ENCODE measurements around the gene ABCF3. TPM values are rescaled to one million over a fixed set of nuclear protein-coding genes. Genes with fewer than 3 reads are reported as not detected.

The ABCF3 gene
- total and polyA plus RNA-seq, 2 of the 13 experiments (the other 11 are each of a cell fraction or from before 2014, with no cell fraction given): 38.8 to 46.5 TPM

- TF ChIP-seq ZFYVE20 (CRISPR knock-in tag; IDR thresholded peaks at IDR 0.05; ENCODE audit: borderline replicate concordance, low read depth): no peak
- no peak for TF ChIP-seq PTBP1 (IDR thresholded peaks at IDR 0.05; ENCODE audit: low read depth, low read length, poor library complexity, severe bottlenecking)
- peak; percentile 78 for TF ChIP-seq ZNF891 (CRISPR knock-in tag; IDR thresholded peaks at IDR 0.05)
- TF ChIP-seq REST (IDR thresholded peaks at IDR 0.05; ENCODE audit: borderline replicate concordance in 1 of 2, low read depth in 1 of 2, low read length in 2 of 2): peak in 1 of 2 experiments; percentile 66; a peak in 1 of 4 replicates
- TF ChIP-seq ZNF10 (CRISPR knock-in tag; IDR thresholded peaks at IDR 0.05; ENCODE audit: borderline replicate concordance, low read depth): no peak
- peak; percentile 73; the same call in 1 of the 2 replicates for TF ChIP-seq ZNF670 (CRISPR knock-in tag; IDR thresholded peaks at IDR 0.05; ENCODE audit: borderline replicate concordance)
- TF ChIP-seq ZNF333 (CRISPR knock-in tag; IDR thresholded peaks at IDR 0.05; ENCODE audit: borderline replicate concordance): 0 out of 2 replicates have a peak, but pooled peaks have one; percentile 22
- peak; percentile 96 for TF ChIP-seq KDM4B (CRISPR knock-in tag; IDR thresholded peaks at IDR 0.05)
- TF ChIP-seq PLSCR1 (CRISPR knock-in tag; IDR thresholded peaks at IDR 0.05; ENCODE audit: borderline replicate concordance): no peak
- peak; percentile 93 for TF ChIP-seq ZFX (CRISPR knock-in tag; IDR thresholded peaks at IDR 0.05; ENCODE audit: low read depth)
- no peak for TF ChIP-seq ARNT (IDR thresholded peaks at IDR 0.05)
- no peak for TF ChIP-seq SP5 (CRISPR knock-in tag; IDR thresholded peaks at IDR 0.05; ENCODE audit: borderline replicate concordance, low read depth)
- no peak; the same call in none of the 2 replicates for TF ChIP-seq ZNF34 (CRISPR knock-in tag; IDR thresholded peaks at IDR 0.05; ENCODE audit: borderline replicate concordance)
- TF ChIP-seq USF2 (IDR thresholded peaks at IDR 0.05; ENCODE audit: low read depth, low read length): no peak
- 0 out of 2 replicates have a peak, but pooled peaks have one; percentile 39 for TF ChIP-seq USF2 (CRISPR knock-in tag; IDR thresholded peaks at IDR 0.05; ENCODE audit: borderline replicate concordance)
- peak; percentile 52; the same call in 1 of the 2 replicates for TF ChIP-seq BORCS8-MEF2B (CRISPR knock-in tag; IDR thresholded peaks at IDR 0.05)
- TF ChIP-seq ZBTB1 (CRISPR knock-in tag; IDR thresholded peaks at IDR 0.05; ENCODE audit: borderline replicate concordance): no peak
- 0 out of 2 replicates have a peak, but pooled peaks have one; percentile 40 for TF ChIP-seq KMT2B (CRISPR knock-in tag; IDR thresholded peaks at IDR 0.05)
- TF ChIP-seq RAD21 (CRISPR knock-in tag; IDR thresholded peaks at IDR 0.05): peak; percentile 99
- TF ChIP-seq MBNL3 (CRISPR knock-in tag; conservative IDR thresholded peaks at IDR 0.05): no peak
- no peak for TF ChIP-seq KDM5A (IDR thresholded peaks at IDR 0.05; ENCODE audit: borderline replicate concordance, low read length)
- TF ChIP-seq RBAK (CRISPR knock-in tag; IDR thresholded peaks at IDR 0.05): peak; percentile 92
- no peak for TF ChIP-seq PCBP2 (optimal IDR thresholded peaks at IDR 0.05; ENCODE audit: low read depth, low read length, poor library complexity, severe bottlenecking)
Measured at GRCh38 chr3:184241447-184242296, 55.7 kb downstream of the ABCF3 start (continued).

All from HepG2 (cell line).